SU-DHL-6 (cell line): ENCODE measurements around the gene PTGDS.

Experiments
- EZH2phosphoT487 ChIP-seq: fragments of 200-600 bp; sonication (generic), shearing (Covaris generic); conservative IDR thresholded peaks from 2 replicates; pipeline ENCODE4 v1.6.1; 2018; ENCODE audit warnings: mild to moderate bottlenecking, antibody characterized with exemption, low read length, moderate library complexity, mixed read lengths
- TF ChIP-seq, protein P1 (sequence below): fragments of 200-600 bp; sonication (generic); IDR thresholded peaks from one replicate; pipeline ENCODE4 v1.5.1; 2017; ENCODE audit warnings: antibody characterized with exemption, mild to moderate bottlenecking, low read length, moderate library complexity; ENCODE audit not compliant: insufficient read depth, poor library complexity, severe bottlenecking

DNA sequence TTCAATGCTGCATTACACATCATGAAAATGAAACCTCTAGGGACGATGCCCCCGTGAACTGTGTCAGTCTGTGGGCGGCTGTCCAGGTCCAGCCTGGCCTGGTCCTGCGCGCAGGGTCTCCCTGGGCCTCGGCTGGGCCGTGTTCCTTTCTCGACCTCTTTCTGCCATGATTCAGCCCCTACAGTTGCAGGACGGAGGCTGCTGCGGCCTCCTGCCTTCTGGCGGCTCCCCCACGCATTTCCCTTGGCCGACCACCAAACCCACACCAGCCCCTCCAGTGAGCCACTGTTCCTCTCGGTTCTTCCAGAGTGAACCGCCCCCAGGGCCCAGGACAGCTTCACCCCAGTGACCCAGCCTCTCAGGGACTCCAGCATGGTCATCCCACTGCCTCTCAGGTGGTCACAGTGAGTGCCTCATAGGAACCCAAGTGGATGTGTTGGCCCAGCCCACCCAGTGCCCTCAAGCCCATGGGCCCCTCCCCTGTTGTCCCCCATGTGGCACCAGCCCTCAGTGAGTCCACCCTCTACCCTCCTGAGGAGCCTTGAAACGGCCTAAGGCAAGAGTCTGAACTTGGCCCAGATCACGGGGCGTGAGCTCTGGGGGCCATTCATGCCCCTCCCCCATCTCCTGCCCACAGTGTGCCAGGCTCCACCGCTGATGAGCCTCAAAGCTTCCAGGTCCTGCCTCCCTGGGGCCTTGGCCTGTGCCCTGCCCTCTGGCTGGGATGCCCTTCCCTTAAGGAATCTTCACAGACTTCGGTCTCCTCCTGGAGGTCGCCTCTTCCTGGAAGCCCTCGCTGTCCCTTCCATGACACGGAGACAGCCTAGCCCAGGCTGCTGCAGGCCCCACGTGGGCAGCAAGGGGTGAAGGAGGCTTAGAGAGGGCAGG, 29.1 kb downstream of the PTGDS start:
- TF ChIP-seq, protein P1, sequence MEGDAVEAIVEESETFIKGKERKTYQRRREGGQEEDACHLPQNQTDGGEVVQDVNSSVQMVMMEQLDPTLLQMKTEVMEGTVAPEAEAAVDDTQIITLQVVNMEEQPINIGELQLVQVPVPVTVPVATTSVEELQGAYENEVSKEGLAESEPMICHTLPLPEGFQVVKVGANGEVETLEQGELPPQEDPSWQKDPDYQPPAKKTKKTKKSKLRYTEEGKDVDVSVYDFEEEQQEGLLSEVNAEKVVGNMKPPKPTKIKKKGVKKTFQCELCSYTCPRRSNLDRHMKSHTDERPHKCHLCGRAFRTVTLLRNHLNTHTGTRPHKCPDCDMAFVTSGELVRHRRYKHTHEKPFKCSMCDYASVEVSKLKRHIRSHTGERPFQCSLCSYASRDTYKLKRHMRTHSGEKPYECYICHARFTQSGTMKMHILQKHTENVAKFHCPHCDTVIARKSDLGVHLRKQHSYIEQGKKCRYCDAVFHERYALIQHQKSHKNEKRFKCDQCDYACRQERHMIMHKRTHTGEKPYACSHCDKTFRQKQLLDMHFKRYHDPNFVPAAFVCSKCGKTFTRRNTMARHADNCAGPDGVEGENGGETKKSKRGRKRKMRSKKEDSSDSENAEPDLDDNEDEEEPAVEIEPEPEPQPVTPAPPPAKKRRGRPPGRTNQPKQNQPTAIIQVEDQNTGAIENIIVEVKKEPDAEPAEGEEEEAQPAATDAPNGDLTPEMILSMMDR = no peak
- TF ChIP-seq EZH2phosphoT487 = no peak
